AG10803 (cell line): Measurements from ENCODE around the gene C11orf54.
A peak's percentile ranks its signal among the peaks of the same experiment; 100 is the strongest.

Experiments used
- DNase-seq: peaks from one replicate; pipeline ENCODE4 v3.0.0; 2010; ENCODE audit warnings: low read depth
- H3K4me3 ChIP-seq: 2 replicates; pipeline ENCODE4 v1.5.1; 2011; ENCODE audit warnings: mild to moderate bottlenecking, low read length, control low read depth
- CTCF ChIP-seq: conservative IDR thresholded peaks from 2 replicates; pipeline ENCODE4 v1.5.1; 2011; ENCODE audit warnings: mild to moderate bottlenecking, low read length, control low read depth, inconsistent platforms

C11orf54 gene

GRCh38 chr11:93712678-93713077 is 28.8 kb upstream of the C11orf54 start:
- no peak for TF ChIP-seq CTCF
- no peak for DNase-seq
- H3K4me3 ChIP-seq, result no peak overlapping the region

- no peak overlapping the region for H3K4me3 ChIP-seq
- TF ChIP-seq CTCF, result no peak
- DNase-seq, result no peak
Measured at GRCh38 chr11:93715797-93716396, 25.6 kb upstream of the C11orf54 start.

- no peak overlapping the region for H3K4me3 ChIP-seq
- DNase-seq, result peak; percentile 11
- TF ChIP-seq CTCF, result no peak
Measured at GRCh38 chr11:93717501-93717900, 24.0 kb upstream of the C11orf54 start.

- DNase-seq, result no peak
- TF ChIP-seq CTCF, result no peak
- no peak overlapping the region for H3K4me3 ChIP-seq
Measured at GRCh38 chr11:93718057-93718563, 23.4 kb upstream of the C11orf54 start.

- H3K4me3 ChIP-seq, result no peak overlapping the region
- no peak for TF ChIP-seq CTCF
- no peak for DNase-seq
Measured at GRCh38 chr11:93719310-93719709, 22.2 kb upstream of the C11orf54 start.

- TF ChIP-seq CTCF, result no peak
- no peak for DNase-seq
- no peak overlapping the region for H3K4me3 ChIP-seq
Measured at GRCh38 chr11:93720522-93720921, 20.9 kb upstream of the C11orf54 start.

GRCh38 chr11:93724089-93724488 is 17.4 kb upstream of the C11orf54 start:
- DNase-seq, result no peak
- H3K4me3 ChIP-seq, result no peak overlapping the region
- no peak for TF ChIP-seq CTCF
